ENCODE measurements around the gene GPR35. TPM values are rescaled to one million over a fixed set of nuclear protein-coding genes. Genes with fewer than 3 reads are reported as not detected.

GPR35 gene
- total RNA-seq, 1 donor from 2014 or later, result 0.34 TPM

DNA sequence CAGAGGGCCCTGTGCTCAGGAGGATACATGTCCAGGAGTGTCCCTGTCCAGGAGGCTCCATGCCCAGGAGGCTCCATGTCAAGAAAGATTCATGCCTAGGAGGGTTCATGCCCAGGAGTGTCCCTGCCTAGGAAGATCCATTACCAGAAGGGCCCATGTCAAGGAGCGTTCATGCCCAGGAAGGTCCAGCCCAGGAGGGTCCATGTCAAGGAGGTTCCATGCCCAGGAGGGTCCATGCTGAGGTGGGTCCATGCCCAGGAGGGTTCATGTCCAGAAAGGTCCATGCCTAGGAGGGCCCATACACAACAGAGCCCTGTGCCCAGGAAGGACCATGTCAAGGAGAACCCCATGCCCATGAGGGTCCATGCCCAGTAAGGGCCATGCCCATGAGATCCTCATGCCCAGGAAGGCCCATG is 7.0 kb downstream of the GPR35 start:
- Histone ChIP-seq H3K36me3 (no peaks in the 10 kb centered on the region), H4K20me1 (ENCODE audit: low read depth) (no peaks in the 10 kb centered on the region), H3F3A (ENCODE audit: low read depth) (no peaks in the 10 kb centered on the region), H3K9me3 (ENCODE audit: low read depth) (no peaks in the 10 kb centered on the region), H3K27ac (no peak overlapping the region), H3K9ac (no peak overlapping the region), H3K27me3 (no peaks in the 10 kb centered on the region), H3K4me2 (no peak overlapping the region), H3K79me2 (ENCODE audit: low read depth) (no peaks in the 10 kb centered on the region), H2AFZ (replicated peaks) (no peak overlapping the region), H3K4me3 (no peak overlapping the region), H3K4me1 (no peaks in the 10 kb centered on the region)
- H3K27me3 Mint-ChIP-seq (ENCODE audit: insufficient read depth, low read depth), result peaks cover 4% of the 10 kb centered on the region
- H3K27ac Mint-ChIP-seq, result no peak overlapping the region
- peaks cover 25% of the 10 kb centered on the region for H3K9me3 Mint-ChIP-seq
- no peaks in the 10 kb centered on the region for H3K4me1 Mint-ChIP-seq
- TF ChIP-seq EZH2 (IDR thresholded peaks at IDR 0.05) (no peak), EZH2phosphoT487 (IDR thresholded peaks at IDR 0.05) (no peak)
- TF ChIP-seq, protein P1, sequence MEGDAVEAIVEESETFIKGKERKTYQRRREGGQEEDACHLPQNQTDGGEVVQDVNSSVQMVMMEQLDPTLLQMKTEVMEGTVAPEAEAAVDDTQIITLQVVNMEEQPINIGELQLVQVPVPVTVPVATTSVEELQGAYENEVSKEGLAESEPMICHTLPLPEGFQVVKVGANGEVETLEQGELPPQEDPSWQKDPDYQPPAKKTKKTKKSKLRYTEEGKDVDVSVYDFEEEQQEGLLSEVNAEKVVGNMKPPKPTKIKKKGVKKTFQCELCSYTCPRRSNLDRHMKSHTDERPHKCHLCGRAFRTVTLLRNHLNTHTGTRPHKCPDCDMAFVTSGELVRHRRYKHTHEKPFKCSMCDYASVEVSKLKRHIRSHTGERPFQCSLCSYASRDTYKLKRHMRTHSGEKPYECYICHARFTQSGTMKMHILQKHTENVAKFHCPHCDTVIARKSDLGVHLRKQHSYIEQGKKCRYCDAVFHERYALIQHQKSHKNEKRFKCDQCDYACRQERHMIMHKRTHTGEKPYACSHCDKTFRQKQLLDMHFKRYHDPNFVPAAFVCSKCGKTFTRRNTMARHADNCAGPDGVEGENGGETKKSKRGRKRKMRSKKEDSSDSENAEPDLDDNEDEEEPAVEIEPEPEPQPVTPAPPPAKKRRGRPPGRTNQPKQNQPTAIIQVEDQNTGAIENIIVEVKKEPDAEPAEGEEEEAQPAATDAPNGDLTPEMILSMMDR (IDR thresholded peaks at IDR 0.05), result no peak
- peaks cover 4% of the 10 kb centered on the region for H3K36me3 Mint-ChIP-seq
- no peak for DNase-seq (ENCODE audit: low spot score)
- no peak overlapping the region for H3K4me3 Mint-ChIP-seq

DNA sequence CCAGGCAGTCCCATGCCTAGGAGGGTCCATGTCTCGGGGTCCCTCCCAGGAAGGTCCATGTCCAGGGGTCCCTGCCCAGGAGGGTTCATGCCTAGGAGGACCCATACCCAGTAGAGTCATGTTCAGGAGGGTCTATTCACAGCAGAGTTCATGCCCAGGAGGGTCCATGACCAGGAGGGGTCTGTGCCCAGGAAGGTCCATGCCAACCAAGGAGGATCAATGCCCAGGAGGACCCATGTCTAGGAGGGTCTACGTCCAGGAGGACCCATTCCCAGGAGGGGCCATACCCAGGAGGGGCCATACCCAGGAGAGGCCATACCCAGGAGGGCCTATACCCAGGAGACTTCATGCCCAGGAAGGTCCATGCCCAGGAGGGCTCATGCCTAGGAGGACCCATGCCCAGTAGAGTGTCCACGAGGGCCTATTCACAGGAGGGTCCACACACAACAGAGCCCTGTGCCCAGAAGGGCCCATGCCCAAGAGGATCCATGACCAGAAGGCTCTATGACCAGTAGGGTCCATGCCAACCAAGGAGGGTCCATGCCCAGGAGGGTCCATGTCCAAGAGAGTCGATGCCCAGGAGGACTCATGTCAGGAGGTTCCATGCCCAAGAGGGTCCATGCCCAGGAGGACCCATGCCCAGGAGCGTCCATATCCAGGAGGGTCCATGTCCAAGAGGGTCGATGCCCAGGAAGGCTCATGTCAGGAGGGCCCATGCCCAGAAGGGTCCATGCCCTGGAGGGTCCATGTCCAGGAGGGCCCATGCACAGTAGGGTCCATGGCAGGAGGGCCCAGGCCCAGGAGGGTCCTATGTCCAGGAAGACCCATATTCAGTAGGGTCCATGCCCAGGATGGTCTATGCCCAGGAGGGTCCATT is 10.1 kb downstream of the GPR35 start:
- Mint-ChIP-seq H3K9me3 (peaks cover 25% of the 10 kb centered on the region), H3K27me3 (ENCODE audit: insufficient read depth, low read depth) (peaks cover 14% of the 10 kb centered on the region), H3K27ac (no peak overlapping the region), H3K4me3 (no peak overlapping the region), H3K36me3 (peaks cover 4% of the 10 kb centered on the region), H3K4me1 (no peaks in the 10 kb centered on the region)
- Histone ChIP-seq H3K27me3 (peaks cover 22% of the 10 kb centered on the region), H3K9ac (no peak overlapping the region), H3K9me3 (ENCODE audit: low read depth) (no peaks in the 10 kb centered on the region), H3K27ac (no peak overlapping the region), H3K4me1 (no peaks in the 10 kb centered on the region), H3K36me3 (no peaks in the 10 kb centered on the region), H4K20me1 (ENCODE audit: low read depth) (no peaks in the 10 kb centered on the region), H3K79me2 (ENCODE audit: low read depth) (no peaks in the 10 kb centered on the region), H2AFZ (replicated peaks) (no peak overlapping the region), H3K4me2 (no peak overlapping the region), H3K4me3 (no peak overlapping the region), H3F3A (ENCODE audit: low read depth) (no peaks in the 10 kb centered on the region)
- no peak for DNase-seq (ENCODE audit: low spot score)
- no peak for TF ChIP-seq EZH2 (IDR thresholded peaks at IDR 0.05)
- TF ChIP-seq, protein P1 (IDR thresholded peaks at IDR 0.05), result no peak
- no peak for TF ChIP-seq EZH2phosphoT487 (IDR thresholded peaks at IDR 0.05)

DNA sequence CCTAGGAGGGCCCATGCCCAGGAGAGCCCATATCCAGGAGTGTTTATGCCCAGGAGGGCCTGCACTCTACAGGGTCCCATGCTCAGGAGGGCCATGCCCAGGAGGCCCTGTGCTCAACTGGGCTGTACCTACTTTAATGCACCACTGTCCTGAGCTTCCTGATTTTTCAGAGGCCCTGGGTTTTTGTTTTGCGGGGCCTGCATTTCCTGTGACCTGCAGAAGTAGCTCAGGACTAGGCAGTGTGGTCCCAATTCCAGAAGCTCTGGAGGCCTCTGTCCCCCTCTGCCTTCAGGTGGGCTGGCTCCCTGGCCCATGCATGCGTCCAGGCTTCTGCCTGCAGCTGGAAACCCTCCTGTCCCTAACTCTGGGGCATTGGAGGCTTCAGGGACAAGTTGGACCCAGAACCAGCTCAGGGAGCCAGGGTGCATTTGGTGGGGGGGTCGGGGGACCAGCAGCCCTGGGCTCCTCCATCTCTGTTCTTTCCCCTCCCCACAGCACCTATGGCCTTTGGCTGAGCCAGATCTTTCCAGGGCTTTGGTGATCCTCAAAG is 10.8 kb downstream of the GPR35 start:
- Histone ChIP-seq H3K79me2 (ENCODE audit: low read depth) (no peaks in the 10 kb centered on the region), H3K9me3 (ENCODE audit: low read depth) (no peaks in the 10 kb centered on the region), H3K36me3 (no peaks in the 10 kb centered on the region), H3K4me1 (no peaks in the 10 kb centered on the region), H3K27ac (no peak overlapping the region), H3K9ac (no peak overlapping the region), H2AFZ (replicated peaks) (no peak overlapping the region), H3F3A (ENCODE audit: low read depth) (no peaks in the 10 kb centered on the region), H3K4me3 (no peak overlapping the region), H4K20me1 (ENCODE audit: low read depth) (no peaks in the 10 kb centered on the region), H3K27me3 (peaks cover 29% of the 10 kb centered on the region), H3K4me2 (no peak overlapping the region)
- peaks cover 25% of the 10 kb centered on the region for H3K9me3 Mint-ChIP-seq
- H3K27me3 Mint-ChIP-seq (ENCODE audit: insufficient read depth, low read depth), result peaks cover 14% of the 10 kb centered on the region
- no peak overlapping the region for H3K4me3 Mint-ChIP-seq
- TF ChIP-seq, protein P1 (IDR thresholded peaks at IDR 0.05), result no peak
- TF ChIP-seq EZH2phosphoT487 (IDR thresholded peaks at IDR 0.05) (no peak), EZH2 (IDR thresholded peaks at IDR 0.05) (no peak)
- H3K36me3 Mint-ChIP-seq, result peaks cover 4% of the 10 kb centered on the region
- no peak for DNase-seq (ENCODE audit: low spot score)
- H3K4me1 Mint-ChIP-seq, result no peaks in the 10 kb centered on the region
- no peak overlapping the region for H3K27ac Mint-ChIP-seq
